Tibial nerve (tissue), 4 donors: Measurements from ENCODE around the gene CCDC34.

ENCODE experiments used
- CTCF ChIP-seq, 5 experiments: fragments of 200-600 bp in 3 of 5; fragments of 450-650 bp in 2 of 5; sonication (generic) in 3 of 5; IDR thresholded peaks; one replicate each; pipeline ENCODE4 v1.5.1; 2016 to 2019; ENCODE audit warnings: antibody characterized with exemption in 5 of 5, mild to moderate bottlenecking in 3 of 5, moderate library complexity in 2 of 5
- EP300 ChIP-seq, 2 donors: sonication (generic); formaldehyde crosslinking; IDR thresholded peaks; one replicate each; pipeline ENCODE4 v1.6.1; 2017; ENCODE audit warnings: antibody characterized with exemption in 2 of 2, mild to moderate bottlenecking in 1 of 2
- POLR2A ChIP-seq, 2 donors: fragments of 450-650 bp; IDR thresholded peaks; one replicate each; pipeline ENCODE4 v1.6.1; 2017; ENCODE audit warnings: antibody characterized with exemption in 2 of 2, mild to moderate bottlenecking in 2 of 2, moderate library complexity in 2 of 2

DNA sequence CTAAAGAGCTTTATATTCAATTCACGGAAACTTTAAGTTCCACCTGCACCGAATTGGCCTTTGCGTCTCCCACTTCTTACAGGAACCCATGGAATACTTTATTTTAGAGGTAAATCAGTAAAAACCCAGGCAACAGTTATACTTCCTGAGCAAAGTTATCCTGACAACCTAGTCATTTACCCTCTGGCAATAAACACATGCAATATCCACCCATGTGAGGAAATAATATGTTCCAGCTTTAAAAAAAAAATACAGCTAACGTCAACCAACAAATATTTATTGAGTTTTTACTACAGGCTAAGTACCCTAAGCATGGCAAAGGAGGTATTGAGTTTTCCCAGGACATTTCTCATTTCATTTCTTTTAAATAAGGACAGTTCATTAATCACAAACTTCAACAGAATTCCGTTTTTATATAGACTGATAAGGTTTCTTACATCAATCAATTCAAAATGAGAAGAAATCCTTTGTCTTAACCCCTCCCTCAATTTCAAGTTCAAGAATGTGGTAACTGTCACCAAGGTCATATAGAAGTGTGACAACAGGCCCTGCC is 38.3 kb upstream of the CCDC34 start:
- TF ChIP-seq CTCF (IDR thresholded peaks at IDR 0.05) (no peak), EP300 (IDR thresholded peaks at IDR 0.05) (no peak), POLR2A (IDR thresholded peaks at IDR 0.05) (no peak)
